Large intestine (tissue), 3 donors: Measurements from ENCODE around the gene CCL7. TPM values are rescaled to one million over a fixed set of nuclear protein-coding genes. Genes with fewer than 3 reads are reported as not detected.

Source experiments
- DNase-seq, 2 donors: peaks; one replicate each; pipeline versions ENCODE4 v3.0.0 to v3.0.0-alpha.2; 2013
- H3K27ac ChIP-seq: one replicate; pipeline ENCODE4 v1.5.1; 2013; ENCODE audit warnings: low read length
- H3K27me3 ChIP-seq: 2 replicates; pipeline ENCODE4 v1.6.1; 2013; ENCODE audit warnings: low read length; ENCODE audit not compliant: control insufficient read depth, insufficient read depth
- H3K36me3 ChIP-seq: 2 replicates; pipeline ENCODE4 v1.6.1; 2013; ENCODE audit warnings: low read length; ENCODE audit not compliant: control insufficient read depth, insufficient read depth
- H3K4me1 ChIP-seq: one replicate; pipeline ENCODE4 v1.6.1; 2013; ENCODE audit warnings: low read length; ENCODE audit not compliant: control insufficient read depth, insufficient read depth
- H3K4me3 ChIP-seq: one replicate; pipeline ENCODE4 v1.5.1; 2013; ENCODE audit warnings: low read length
- H3K9me3 ChIP-seq: one replicate; pipeline ENCODE4 v1.6.1; 2013; ENCODE audit warnings: mild to moderate bottlenecking, low read depth, low read length, moderate library complexity; ENCODE audit not compliant: control insufficient read depth
- WGBS: methylation state at CpG from one replicate; pipeline ENCODE4 v1.1.5; 2013; ENCODE audit warnings: low lambda C conversion rate; ENCODE audit not compliant: insufficient coverage; 5-methylcytosine and 5-hydroxymethylcytosine counted together
- polyA plus RNA-seq: library from polyadenylated mRNA; unstranded; fragments of 120-200 nt; gene quantifications from one replicate; pipeline ENCODE4 v1.2.1, GENCODE V29; 2013

CCL7 gene
- polyA plus RNA-seq, 1 donor, result not detected

DNA sequence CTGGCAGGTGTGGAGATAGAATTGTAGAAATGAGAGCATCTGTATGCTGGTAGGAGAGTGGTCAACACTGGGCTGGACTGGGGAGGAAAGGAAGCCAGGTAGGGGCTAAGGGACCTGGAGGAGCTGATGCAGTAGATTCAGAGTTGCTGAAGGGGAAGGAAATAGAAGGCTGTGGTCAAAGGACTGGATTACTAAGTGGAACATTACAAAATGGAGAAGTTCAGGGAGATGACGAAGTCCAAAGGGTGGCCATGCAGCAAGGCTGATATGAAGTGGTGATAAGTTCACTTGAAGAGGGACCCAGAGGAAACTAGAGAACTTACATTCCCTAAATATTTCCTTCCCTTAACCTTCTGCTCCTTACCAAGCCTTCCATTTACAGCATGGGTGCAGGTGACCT is 23.6 kb upstream of the CCL7 start:
- Histone ChIP-seq H3K4me3 (no peak overlapping the region), H3K27ac (no peak overlapping the region), H3K27me3 (no peaks in the 10 kb centered on the region), H3K4me1 (peaks cover 40% of the 10 kb centered on the region), H3K9me3 (no peaks in the 10 kb centered on the region), H3K36me3 (no peaks in the 10 kb centered on the region)
- 56% methylated on average over 1 of the region's 1 CpG for WGBS
- peak in 1 of 2 donors; percentile 53 for DNase-seq

DNA sequence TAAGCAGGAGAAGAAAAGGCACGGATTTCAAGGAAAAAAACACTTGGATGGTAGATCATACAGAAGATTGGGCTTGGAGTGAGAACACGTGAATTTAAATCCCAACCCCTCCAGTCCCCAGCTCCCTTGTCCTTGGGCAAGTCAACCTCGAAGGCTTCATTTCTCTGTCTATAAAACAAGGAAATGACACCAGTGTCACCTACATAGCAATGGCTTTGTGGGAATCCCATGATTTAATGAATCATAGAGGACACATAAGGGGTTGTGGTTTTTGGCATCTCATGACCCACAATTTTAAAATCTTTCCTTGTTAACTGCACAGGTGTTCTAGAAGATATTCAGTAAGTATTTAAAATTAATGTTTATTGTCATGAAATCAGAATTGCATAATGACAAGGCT is 23.1 kb upstream of the CCL7 start:
- peaks cover 39% of the 10 kb centered on the region for H3K4me1 ChIP-seq
- no peak for DNase-seq
- no peaks in the 10 kb centered on the region for H3K27me3 ChIP-seq
- no peaks in the 10 kb centered on the region for H3K9me3 ChIP-seq
- H3K36me3 ChIP-seq, result no peaks in the 10 kb centered on the region
- H3K4me3 ChIP-seq, result no peak overlapping the region
- WGBS, result no CpG with 5 or more reads among the region's 3 CpGs
- no peak overlapping the region for H3K27ac ChIP-seq

DNA sequence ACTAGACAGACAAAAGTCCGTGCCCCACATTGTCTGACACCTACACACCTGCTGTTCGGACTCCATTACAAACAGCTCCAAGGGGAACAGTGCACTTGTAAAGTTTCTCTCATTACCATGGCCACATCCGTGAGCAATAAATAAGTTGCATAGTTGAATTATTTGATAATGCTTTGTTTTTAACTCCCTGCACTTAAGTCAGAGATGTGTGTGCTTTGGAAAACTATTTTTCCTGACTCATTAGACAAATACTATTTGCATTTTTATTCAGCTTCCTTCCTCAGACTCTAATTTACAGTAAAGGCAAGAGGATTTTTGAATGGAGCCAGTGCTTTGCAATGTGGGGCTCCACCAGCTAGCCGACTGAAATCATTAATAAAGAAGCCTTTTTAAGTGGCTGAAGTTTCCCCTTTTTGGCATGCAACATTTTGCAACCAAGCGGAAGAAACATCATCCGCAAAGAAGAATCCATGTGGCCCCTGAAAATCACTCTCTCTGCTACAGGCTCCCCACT is 21.5 kb upstream of the CCL7 start:
- Histone ChIP-seq H3K4me3 (no peak overlapping the region), H3K27ac (peak overlapping the region; percentile 16), H3K4me1 (peaks cover 49% of the 10 kb centered on the region), H3K27me3 (no peaks in the 10 kb centered on the region), H3K36me3 (no peaks in the 10 kb centered on the region), H3K9me3 (no peaks in the 10 kb centered on the region)
- WGBS, result no CpG with 5 or more reads among the region's 6 CpGs
- DNase-seq, result peak in 1 of 2 donors; percentile 63

DNA sequence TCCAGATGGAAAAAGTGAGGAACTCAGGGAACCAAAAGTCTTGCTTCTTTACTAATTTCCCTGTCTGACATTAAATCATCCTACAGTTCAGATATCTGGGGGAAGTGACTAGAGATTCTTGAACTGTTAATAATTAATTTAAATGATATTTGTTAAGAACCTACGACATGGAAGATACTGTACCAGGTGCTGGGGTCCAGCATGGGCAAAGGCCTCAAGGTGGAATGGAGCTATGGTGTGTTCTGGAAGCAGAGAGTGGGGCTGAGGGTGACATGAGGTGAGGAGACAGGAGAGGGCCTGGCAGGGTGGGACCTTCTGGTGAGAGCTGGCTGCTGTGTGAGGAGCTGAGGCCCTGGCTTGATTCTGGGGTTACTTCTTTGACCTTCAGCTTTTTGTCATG is 21.0 kb upstream of the CCL7 start:
- no CpG with 5 or more reads among the region's 1 CpG for WGBS
- Histone ChIP-seq H3K4me3 (no peak overlapping the region), H3K4me1 (peaks cover 54% of the 10 kb centered on the region)

DNA sequence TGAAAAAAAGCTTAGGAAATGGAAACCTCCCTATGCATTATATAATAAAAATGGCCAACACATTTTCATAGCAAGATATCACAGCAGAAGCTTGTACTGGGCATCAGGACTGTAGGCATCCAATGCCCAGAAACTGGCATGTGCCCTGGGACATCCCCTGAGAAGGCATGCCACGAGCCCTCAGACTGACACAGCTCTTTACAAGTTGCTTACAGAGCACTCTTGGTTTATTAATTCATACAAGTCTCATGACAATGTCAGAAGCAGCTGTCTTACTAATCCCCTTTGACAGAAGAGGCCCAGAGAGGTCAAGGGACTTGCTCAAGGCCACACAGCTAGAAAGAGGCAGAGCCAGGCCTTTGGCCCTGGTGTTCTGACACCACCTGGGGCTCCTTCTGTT is 20.5 kb upstream of the CCL7 start:
- Histone ChIP-seq H3K27me3 (no peaks in the 10 kb centered on the region), H3K4me1 (peaks cover 58% of the 10 kb centered on the region), H3K9me3 (no peaks in the 10 kb centered on the region), H3K27ac (peak overlapping the region; percentile 48), H3K36me3 (no peaks in the 10 kb centered on the region), H3K4me3 (no peak overlapping the region)
- peak in 1 of 2 donors; percentile 55 for DNase-seq
- WGBS, result no CpG with 5 or more reads among the region's 1 CpG

More for the DNA sequence above, 21.0 kb upstream of the CCL7 start:
- no peaks in the 10 kb centered on the region for H3K27me3 ChIP-seq
- no peaks in the 10 kb centered on the region for H3K9me3 ChIP-seq
- peak overlapping the region; percentile 48 for H3K27ac ChIP-seq
- peak; percentile 60 to 86 for DNase-seq
- no peaks in the 10 kb centered on the region for H3K36me3 ChIP-seq

DNA sequence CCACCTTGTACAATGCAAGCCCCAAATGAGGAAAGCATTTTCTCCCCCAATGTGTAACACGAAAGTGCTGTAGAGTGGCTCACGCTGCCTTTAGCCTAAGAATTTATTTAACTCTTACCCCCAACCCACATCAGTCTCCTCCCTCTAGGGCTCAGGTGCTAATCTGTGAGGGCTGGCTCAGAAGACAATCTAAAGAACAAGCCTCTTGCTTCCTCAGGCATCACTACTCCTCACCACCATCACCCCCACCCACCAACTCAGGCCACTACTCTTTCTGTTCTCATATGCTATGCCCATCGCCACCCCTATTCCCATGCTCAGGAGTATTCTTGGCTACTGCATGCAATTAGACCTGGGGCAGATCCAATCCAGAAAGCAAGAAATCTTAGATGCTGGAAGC is 18.8 kb upstream of the CCL7 start:
- peaks cover 66% of the 10 kb centered on the region for H3K4me1 ChIP-seq
- H3K36me3 ChIP-seq, result no peaks in the 10 kb centered on the region
- H3K9me3 ChIP-seq, result no peaks in the 10 kb centered on the region
- no peaks in the 10 kb centered on the region for H3K27me3 ChIP-seq
- no peak overlapping the region for H3K27ac ChIP-seq
- no CpG with 5 or more reads among the region's 3 CpGs for WGBS
- no peak overlapping the region for H3K4me3 ChIP-seq
- DNase-seq, result no peak

DNA sequence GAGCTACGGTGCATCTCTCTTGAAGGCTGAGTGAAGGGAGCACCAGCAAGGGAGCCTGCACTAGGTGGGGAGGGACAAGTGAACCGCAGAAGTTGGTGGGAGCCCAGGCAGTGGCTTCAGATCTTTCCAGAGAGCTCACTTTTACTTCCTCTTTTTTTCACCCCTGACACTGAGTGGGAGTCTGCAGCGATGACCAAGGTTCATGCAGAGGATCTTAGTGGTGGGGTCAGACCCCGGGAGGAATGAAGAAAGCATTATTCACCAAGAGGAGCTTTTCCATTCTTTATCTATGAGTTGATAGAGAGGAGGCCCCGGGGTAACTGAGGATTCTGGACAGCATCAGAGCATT is 18.0 kb upstream of the CCL7 start:
- no CpG with 5 or more reads among the region's 5 CpGs for WGBS
- DNase-seq, result no peak
- H3K4me1 ChIP-seq, result peaks cover 64% of the 10 kb centered on the region

DNA sequence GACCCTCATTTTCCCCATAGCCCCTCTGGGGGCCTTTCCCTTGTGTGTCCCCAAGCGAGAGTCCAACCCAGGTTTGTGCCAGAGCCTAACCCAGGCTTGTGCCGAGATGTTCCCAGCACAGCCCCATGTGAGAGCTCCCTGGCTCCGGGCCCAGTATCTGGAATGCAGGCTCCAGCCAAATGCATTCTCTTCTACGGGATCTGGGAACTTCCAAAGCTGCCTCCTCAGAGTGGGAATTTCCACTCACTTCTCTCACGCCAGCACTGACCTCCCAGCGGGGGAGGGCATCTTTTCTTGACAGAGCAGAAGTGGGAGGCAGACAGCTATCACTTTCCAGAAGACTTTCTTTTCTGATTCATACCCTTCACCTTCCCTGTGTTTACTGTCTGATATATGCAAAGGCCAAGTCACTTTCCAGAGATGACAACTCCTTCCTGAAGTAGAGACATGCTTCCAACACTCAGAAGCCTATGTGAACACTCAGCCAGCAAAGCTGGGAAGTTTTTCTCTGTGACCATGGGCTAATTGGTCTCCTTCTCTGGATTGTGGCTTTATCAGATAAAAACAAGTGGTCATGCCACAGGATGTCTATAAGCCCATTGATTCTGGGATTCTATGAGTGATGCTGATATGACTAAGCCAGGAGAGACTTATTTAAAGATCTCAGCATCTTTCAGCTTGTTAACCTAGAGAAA is 17.4 kb upstream of the CCL7 start:
- Histone ChIP-seq H3K36me3 (no peaks in the 10 kb centered on the region), H3K27ac (peak overlapping the region; percentile 22), H3K4me3 (no peak overlapping the region), H3K27me3 (no peaks in the 10 kb centered on the region), H3K4me1 (peaks cover 61% of the 10 kb centered on the region), H3K9me3 (no peaks in the 10 kb centered on the region)
- WGBS, result no CpG with 5 or more reads among the region's 6 CpGs
- peak; percentile 70 to 74 for DNase-seq

More for the DNA sequence above, 18.0 kb upstream of the CCL7 start:
- H3K9me3 ChIP-seq, result no peaks in the 10 kb centered on the region
- H3K27me3 ChIP-seq, result no peaks in the 10 kb centered on the region
- no peak overlapping the region for H3K4me3 ChIP-seq
- peak overlapping the region; percentile 8 for H3K27ac ChIP-seq
- H3K36me3 ChIP-seq, result no peaks in the 10 kb centered on the region

DNA sequence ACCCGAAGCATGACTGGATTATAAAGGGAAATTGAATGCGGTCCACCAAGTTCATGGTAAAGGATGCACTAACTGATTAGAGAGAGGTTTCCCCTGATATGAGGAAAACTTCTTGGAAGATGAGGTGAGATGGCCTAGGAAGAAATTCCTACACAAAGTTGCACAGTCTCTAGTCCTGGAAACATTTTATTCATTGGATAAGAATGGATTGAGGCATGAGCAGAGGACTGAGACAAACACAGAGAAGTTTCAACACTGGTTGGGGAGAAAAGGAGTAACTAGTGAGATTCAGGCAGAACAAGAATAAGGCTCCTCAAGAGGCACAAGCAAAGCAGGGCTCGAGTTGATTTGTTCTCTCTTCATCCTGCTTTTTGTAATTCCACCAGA is 16.9 kb upstream of the CCL7 start:
- H3K9me3 ChIP-seq, result no peaks in the 10 kb centered on the region
- no peak overlapping the region for H3K4me3 ChIP-seq
- 100% methylated on average over 2 of the region's 3 CpGs for WGBS
- DNase-seq, result no peak
- no peaks in the 10 kb centered on the region for H3K27me3 ChIP-seq
- H3K4me1 ChIP-seq, result peaks cover 56% of the 10 kb centered on the region
- peak overlapping the region; percentile 22 for H3K27ac ChIP-seq
- no peaks in the 10 kb centered on the region for H3K36me3 ChIP-seq

DNA sequence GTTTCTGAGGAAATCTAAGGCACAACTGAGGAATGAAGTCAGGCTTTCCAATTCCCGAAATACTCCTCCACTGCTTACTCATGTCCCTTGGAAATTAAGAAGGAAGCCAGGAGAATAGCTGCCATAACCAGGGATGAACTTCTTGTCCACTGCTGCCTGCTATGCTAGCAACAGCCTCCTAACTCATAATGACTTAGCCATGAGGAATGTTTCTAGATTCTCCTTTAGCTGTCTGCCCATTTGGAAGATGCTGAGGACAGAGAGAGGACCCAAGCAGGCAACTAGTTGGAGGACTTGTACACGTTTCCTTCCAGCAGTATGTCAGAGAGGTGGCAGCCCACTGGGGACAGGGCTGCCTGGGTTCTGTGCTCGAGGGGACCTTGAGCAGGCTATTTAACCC is 15.9 kb upstream of the CCL7 start:
- Histone ChIP-seq H3K36me3 (no peaks in the 10 kb centered on the region), H3K27ac (peak overlapping the region; percentile 59), H3K9me3 (no peaks in the 10 kb centered on the region), H3K27me3 (no peaks in the 10 kb centered on the region), H3K4me3 (no peak overlapping the region), H3K4me1 (peaks cover 46% of the 10 kb centered on the region)
- WGBS, result no CpG with 5 or more reads among the region's 3 CpGs
- no peak for DNase-seq
